Nephron (organoid): Measurements from ENCODE around the gene PTGDR2.

Experiments used
- H3K27ac Mint-ChIP-seq, 3 experiments: 2 replicates each; pipeline ENCODE4 v1.8.0; 2020; ENCODE audit warnings: mixed read lengths in 3 of 3, mild to moderate bottlenecking in 2 of 3, moderate library complexity in 1 of 3
- H3K27me3 Mint-ChIP-seq: 2 replicates; pipeline ENCODE4 v1.8.0; 2021; ENCODE audit warnings: low read depth, mild to moderate bottlenecking, moderate library complexity, mixed read lengths
- H3K36me3 Mint-ChIP-seq: 2 replicates; pipeline ENCODE4 v1.8.0; 2020; ENCODE audit warnings: low read depth, mixed read lengths
- H3K4me1 Mint-ChIP-seq: 2 replicates; pipeline ENCODE4 v1.8.0; 2020; ENCODE audit warnings: mixed read lengths
- H3K4me3 Mint-ChIP-seq, 3 experiments: 2 replicates each; pipeline ENCODE4 v1.8.0; 2020; ENCODE audit warnings: mild to moderate bottlenecking in 3 of 3, mixed read lengths in 3 of 3, moderate library complexity in 2 of 3
- H3K9me3 Mint-ChIP-seq: 2 replicates; pipeline ENCODE4 v1.8.0; 2020; ENCODE audit warnings: mixed read lengths
- CTCF ChIP-seq, 3 experiments: fragments of 200-600 bp; sonication (generic); IDR thresholded peaks; one replicate each; pipeline ENCODE4 v1.5.0; 2021; ENCODE audit warnings: antibody characterized with exemption in 3 of 3; ENCODE audit not compliant: unreplicated experiment in 3 of 3

PTGDR2 gene

GRCh38 chr11:60834742-60835533 lies 20.8 kb downstream of the PTGDR2 start:
- no peak for TF ChIP-seq CTCF (IDR thresholded peaks at IDR 0.05; ENCODE audit: unreplicated experiment in 3 of 3)
- Mint-ChIP-seq H3K36me3 (no peaks in the 10 kb centered on the region), H3K27ac (no peak overlapping the region), H3K4me1 (peaks cover 6% of the 10 kb centered on the region), H3K9me3 (no peaks in the 10 kb centered on the region), H3K27me3 (peaks cover 4% of the 10 kb centered on the region), H3K4me3 (no peak overlapping the region)

GRCh38 chr11:60831501-60832079 lies 24.2 kb downstream of the PTGDR2 start:
- Mint-ChIP-seq H3K4me1 (no peaks in the 10 kb centered on the region), H3K27ac (no peak overlapping the region), H3K36me3 (no peaks in the 10 kb centered on the region), H3K27me3 (peaks cover 4% of the 10 kb centered on the region), H3K4me3 (no peak overlapping the region), H3K9me3 (no peaks in the 10 kb centered on the region)
- no peak for TF ChIP-seq CTCF (IDR thresholded peaks at IDR 0.05; ENCODE audit: unreplicated experiment in 3 of 3)

- Mint-ChIP-seq H3K4me1 (no peaks in the 10 kb centered on the region), H3K27me3 (peaks cover 4% of the 10 kb centered on the region), H3K9me3 (no peaks in the 10 kb centered on the region), H3K4me3 (no peak overlapping the region), H3K36me3 (no peaks in the 10 kb centered on the region), H3K27ac (peak overlapping the region in 1 of 3 experiments; percentile 8)
- TF ChIP-seq CTCF (IDR thresholded peaks at IDR 0.05; ENCODE audit: unreplicated experiment in 3 of 3): peak; percentile 84 to 92 (median 86)
Measured at GRCh38 chr11:60831143-60831500, 24.6 kb downstream of the PTGDR2 start.

- peaks cover 4% of the 10 kb centered on the region for H3K27me3 Mint-ChIP-seq
- no peaks in the 10 kb centered on the region for H3K4me1 Mint-ChIP-seq
- peak overlapping the region in 1 of 3 experiments; percentile 8 for H3K27ac Mint-ChIP-seq
- no peaks in the 10 kb centered on the region for H3K9me3 Mint-ChIP-seq
- no peak for TF ChIP-seq CTCF (IDR thresholded peaks at IDR 0.05; ENCODE audit: unreplicated experiment in 3 of 3)
- H3K4me3 Mint-ChIP-seq: no peak overlapping the region
- H3K36me3 Mint-ChIP-seq: no peaks in the 10 kb centered on the region
Measured at GRCh38 chr11:60830478-60831142, 25.1 kb downstream of the PTGDR2 start.

GRCh38 chr11:60825790-60826189 lies 30.0 kb downstream of the PTGDR2 start:
- Mint-ChIP-seq H3K27ac (no peak overlapping the region), H3K27me3 (no peaks in the 10 kb centered on the region), H3K4me3 (no peak overlapping the region), H3K36me3 (no peaks in the 10 kb centered on the region), H3K9me3 (no peaks in the 10 kb centered on the region), H3K4me1 (no peaks in the 10 kb centered on the region)
- TF ChIP-seq CTCF (IDR thresholded peaks at IDR 0.05; ENCODE audit: unreplicated experiment in 3 of 3): no peak
